Kidney epithelial cell (primary cell): ENCODE measurements around the gene GARIN5A. TPM values are rescaled to one million over a fixed set of nuclear protein-coding genes. Genes with fewer than 3 reads are reported as not detected.

Experiments
- DNase-seq: peaks from one replicate; pipeline ENCODE4 v3.0.0-alpha.2; 2010; ENCODE audit warnings: low read depth
- H3K27me3 ChIP-seq: 2 replicates; pipeline ENCODE4 v1.6.0; 2011; ENCODE audit warnings: low read length; ENCODE audit not compliant: control insufficient read depth, insufficient read depth
- H3K36me3 ChIP-seq: 2 replicates; pipeline ENCODE4 v1.5.1; 2011; ENCODE audit warnings: low read length; ENCODE audit not compliant: control insufficient read depth, insufficient read depth
- H3K4me3 ChIP-seq: 2 replicates; pipeline ENCODE4 v1.5.1; 2011; ENCODE audit warnings: low read depth, mild to moderate bottlenecking, control low read depth, low read length
- total RNA-seq: library from RNA; depleted of rRNA; stranded (reverse); fragments of >200 nt; gene quantifications from 2 replicates; pipeline ENCODE4 v1.2.3, GENCODE V29; 2015
- TF ChIP-seq, protein P1 (sequence below): IDR thresholded peaks from 2 replicates; pipeline ENCODE4 v1.5.1; 2011; ENCODE audit warnings: mild to moderate bottlenecking, moderate library complexity, low read length, control low read depth, inconsistent platforms; ENCODE audit not compliant: insufficient read depth, poor library complexity, severe bottlenecking

Gene GARIN5A
- total RNA-seq, 1 donor from 2014 or later = 9.9 TPM

DNA sequence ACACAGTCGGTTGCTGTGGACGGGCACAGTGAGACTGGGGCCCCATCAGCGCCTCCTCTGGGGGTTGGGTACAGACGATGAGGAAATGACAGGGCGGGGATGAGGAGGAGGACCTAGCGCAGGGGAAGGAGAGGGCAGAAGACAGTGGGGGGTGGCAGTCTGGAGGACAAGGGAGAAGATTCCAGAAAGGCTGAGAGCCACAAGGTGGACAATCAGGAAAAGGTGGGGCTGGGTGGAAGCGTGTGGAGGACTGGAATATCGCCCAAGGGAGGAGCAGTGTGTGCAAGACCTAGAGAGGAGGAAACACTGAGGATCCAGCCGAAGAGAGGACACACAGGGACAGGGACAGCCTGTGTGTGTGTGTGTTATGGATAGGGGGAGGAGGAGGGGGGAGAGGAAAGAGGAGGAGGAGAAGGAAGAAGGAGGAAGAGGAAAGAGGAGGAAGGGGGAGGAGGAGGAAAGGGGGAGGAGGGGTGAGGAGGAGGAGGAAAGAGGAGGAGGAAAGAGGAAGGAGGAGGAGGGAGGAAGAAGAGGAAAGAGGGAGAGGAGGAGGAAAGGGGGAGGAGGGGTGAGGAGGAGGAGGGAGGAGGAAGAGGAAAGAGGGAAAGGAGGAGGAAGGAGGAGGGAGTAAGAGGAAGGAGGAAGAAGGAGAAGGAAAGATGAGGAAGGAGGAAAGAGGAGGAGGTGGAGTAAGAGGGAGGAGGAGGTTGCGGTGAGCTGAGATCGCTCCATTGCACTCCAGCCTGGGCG, 15.8 kb upstream of the GARIN5A start:
- DNase-seq = no peak
- Histone ChIP-seq H3K4me3 (no peak overlapping the region), H3K27me3 (peaks cover 58% of the 10 kb centered on the region), H3K36me3 (no peaks in the 10 kb centered on the region)
- TF ChIP-seq, protein P1, sequence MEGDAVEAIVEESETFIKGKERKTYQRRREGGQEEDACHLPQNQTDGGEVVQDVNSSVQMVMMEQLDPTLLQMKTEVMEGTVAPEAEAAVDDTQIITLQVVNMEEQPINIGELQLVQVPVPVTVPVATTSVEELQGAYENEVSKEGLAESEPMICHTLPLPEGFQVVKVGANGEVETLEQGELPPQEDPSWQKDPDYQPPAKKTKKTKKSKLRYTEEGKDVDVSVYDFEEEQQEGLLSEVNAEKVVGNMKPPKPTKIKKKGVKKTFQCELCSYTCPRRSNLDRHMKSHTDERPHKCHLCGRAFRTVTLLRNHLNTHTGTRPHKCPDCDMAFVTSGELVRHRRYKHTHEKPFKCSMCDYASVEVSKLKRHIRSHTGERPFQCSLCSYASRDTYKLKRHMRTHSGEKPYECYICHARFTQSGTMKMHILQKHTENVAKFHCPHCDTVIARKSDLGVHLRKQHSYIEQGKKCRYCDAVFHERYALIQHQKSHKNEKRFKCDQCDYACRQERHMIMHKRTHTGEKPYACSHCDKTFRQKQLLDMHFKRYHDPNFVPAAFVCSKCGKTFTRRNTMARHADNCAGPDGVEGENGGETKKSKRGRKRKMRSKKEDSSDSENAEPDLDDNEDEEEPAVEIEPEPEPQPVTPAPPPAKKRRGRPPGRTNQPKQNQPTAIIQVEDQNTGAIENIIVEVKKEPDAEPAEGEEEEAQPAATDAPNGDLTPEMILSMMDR = no peak

DNA sequence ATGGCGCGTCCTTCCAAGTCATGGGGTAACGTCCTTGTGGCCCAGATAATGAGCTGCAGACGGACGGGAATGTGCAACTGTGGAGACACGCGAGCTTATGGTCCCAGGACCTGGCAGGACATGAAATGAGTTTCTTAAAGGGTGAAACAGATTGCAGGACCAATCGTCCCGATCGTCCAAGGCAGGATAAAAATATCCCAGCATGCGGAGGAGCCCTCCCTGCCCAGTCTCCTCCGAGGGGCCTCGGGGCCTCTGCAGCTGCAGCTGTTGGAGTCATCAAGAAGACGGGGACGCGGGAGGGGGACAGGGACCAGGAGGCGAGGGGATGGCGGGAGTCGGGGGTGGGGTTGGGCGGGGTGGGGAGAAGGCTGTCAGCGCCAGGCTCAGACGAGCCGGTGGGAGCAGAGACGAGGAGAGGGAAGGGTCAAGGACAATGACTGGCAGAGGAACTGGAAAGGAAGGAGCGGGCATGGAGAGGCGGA, 14.4 kb upstream of the GARIN5A start:
- Histone ChIP-seq H3K27me3 (peaks cover 60% of the 10 kb centered on the region), H3K4me3 (no peak overlapping the region)

DNA sequence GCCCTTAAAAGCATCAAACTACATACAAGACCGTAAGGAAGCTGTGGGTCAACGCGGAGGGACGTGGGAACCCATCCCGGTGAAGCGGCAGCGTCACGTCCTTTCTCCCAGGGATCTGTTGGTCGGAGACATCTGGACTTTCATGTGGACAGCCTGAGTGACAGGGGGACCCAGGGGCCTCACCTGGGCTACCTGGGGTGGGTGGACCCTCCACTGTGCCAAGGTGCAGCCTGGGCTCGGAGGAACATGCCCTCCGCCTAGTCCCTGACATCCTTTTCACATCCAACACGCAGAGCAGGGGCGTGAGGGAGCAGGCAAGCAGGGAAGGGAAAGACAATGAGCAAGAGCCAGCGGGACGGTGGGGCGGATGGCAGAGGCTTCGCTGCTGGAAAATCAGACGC, 13.8 kb upstream of the GARIN5A start:
- Histone ChIP-seq H3K36me3 (no peaks in the 10 kb centered on the region), H3K27me3 (peaks cover 60% of the 10 kb centered on the region), H3K4me3 (no peak overlapping the region)
- TF ChIP-seq, protein P1 = no peak
- DNase-seq = no peak

More for the DNA sequence above, 14.4 kb upstream of the GARIN5A start:
- no peaks in the 10 kb centered on the region for H3K36me3 ChIP-seq
- no peak for DNase-seq
- TF ChIP-seq, protein P1 = no peak

DNA sequence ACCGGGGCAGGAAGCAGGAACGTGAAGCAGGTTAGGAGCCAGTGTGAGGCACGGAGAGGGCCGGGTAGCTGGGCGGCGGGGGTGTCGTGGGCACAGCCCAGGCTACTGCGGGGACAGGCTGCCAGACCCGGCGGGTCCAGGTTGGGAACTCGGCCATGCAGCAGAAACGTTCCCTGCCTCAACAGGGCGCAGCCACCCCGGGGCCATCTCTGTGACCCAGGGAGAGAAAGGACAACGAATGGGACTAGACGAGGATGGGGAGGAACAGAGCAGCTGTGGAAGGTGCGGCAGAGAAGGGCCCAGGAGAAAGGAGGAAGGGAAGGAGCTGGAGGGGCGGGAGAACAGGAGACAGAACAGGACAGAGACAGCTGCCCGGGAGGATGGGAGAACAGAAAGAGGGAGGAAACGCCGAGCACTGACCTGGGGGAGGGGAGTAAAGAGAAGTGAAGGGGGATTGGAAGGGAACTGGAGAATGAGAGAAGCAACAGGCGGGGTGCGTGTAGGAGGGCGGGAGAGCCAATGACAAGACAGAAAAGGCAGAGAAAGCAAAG, 12.9 kb upstream of the GARIN5A start:
- no peaks in the 10 kb centered on the region for H3K36me3 ChIP-seq
- no peak for DNase-seq
- no peak overlapping the region for H3K4me3 ChIP-seq
- TF ChIP-seq, protein P1 = no peak
- H3K27me3 ChIP-seq = peaks cover 56% of the 10 kb centered on the region

DNA sequence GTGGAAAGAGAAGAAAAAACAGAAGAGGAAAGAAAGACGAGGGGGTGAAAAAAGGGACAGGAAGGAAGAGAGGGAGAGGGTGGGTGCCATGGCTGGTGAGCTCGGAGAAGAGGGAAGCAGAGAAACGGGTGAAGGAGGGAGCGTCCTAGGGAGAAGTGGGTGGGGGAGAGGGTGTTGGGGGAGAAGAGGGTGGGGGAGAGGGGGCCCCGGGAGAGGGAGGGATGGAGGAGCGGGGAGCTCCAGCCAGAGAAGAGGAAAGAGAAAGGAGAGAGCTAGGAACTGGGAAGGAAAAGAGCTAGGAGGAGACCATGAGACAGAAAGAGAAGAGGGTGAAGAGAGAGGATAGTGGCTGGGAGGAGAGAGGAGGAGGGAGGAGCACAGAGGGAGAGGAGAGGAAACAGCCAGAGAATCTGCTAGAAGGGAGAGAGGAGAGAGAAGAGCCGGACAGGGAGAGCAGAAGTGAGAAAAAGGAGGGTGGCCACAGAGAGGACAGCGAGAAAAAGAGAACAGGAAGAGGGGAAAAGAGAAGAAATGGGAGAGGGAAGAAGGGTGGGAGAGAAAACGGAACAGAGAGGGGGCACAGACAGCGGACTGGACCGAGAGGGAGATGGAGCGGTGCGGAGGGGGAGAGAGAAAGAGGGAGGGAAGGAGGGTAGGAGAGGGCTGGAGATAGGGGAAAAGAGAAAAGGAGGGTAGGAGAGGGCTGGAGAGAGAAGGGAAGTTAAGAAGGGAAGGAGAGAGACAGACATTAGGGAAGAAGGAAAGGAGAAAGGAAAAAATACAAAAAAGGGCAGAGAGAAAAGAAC, 11.9 kb upstream of the GARIN5A start:
- H3K27me3 ChIP-seq = peaks cover 53% of the 10 kb centered on the region
- H3K4me3 ChIP-seq = no peak overlapping the region
- DNase-seq = no peak
- H3K36me3 ChIP-seq = no peaks in the 10 kb centered on the region
- TF ChIP-seq, protein P1 = no peak
